Measurements from ENCODE around the gene ROBO1. TPM values are rescaled to one million over a fixed set of nuclear protein-coding genes. Genes with fewer than 3 reads are reported as not detected.

ROBO1 gene
- total RNA-seq, 1 experiment from 2014 or later: 67.6 TPM

DNA sequence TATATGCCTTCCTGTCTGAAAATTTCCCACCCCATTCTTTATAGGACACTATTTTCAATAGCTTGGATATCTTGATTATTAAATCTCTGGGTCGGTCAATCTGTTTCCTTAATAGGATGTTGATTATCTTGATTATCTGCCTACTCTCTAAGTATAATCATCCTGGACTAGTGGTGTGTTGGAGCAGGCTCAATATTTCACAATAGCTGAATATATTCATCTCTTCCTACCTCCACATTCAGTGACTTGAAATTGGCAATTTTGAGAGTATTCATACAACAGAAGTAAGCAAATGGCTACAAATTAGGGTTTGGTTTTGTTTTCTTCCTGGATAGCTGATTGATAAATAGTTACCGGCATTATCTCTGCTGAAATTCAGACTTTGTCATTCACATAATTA lies 1162.6 kb downstream of the ROBO1 start:
- TF ChIP-seq, protein P1, sequence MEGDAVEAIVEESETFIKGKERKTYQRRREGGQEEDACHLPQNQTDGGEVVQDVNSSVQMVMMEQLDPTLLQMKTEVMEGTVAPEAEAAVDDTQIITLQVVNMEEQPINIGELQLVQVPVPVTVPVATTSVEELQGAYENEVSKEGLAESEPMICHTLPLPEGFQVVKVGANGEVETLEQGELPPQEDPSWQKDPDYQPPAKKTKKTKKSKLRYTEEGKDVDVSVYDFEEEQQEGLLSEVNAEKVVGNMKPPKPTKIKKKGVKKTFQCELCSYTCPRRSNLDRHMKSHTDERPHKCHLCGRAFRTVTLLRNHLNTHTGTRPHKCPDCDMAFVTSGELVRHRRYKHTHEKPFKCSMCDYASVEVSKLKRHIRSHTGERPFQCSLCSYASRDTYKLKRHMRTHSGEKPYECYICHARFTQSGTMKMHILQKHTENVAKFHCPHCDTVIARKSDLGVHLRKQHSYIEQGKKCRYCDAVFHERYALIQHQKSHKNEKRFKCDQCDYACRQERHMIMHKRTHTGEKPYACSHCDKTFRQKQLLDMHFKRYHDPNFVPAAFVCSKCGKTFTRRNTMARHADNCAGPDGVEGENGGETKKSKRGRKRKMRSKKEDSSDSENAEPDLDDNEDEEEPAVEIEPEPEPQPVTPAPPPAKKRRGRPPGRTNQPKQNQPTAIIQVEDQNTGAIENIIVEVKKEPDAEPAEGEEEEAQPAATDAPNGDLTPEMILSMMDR (conservative IDR thresholded peaks at IDR 0.05; ENCODE audit: low read depth, low read length): no peak
- POLR2A ChIA-PET (ENCODE audit: low non-redundant PET): no interaction called here

DNA sequence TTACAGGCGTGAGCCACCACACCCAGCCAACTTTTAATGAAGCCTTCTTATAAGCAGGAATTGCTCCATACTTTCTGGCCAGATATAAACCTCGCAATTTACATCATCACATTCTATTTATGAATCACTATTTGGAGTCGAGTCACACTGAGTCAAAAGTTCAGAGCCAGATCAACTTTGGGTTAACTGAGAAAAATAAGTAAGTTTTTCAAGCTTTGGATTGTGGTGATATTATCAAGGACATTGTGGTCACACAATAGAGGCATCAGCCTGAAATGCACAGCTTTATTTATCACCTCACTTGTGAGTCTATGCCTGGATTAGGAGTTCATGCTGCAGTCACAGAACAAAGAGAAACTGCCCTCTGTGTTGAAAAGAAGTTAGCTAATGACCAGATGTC lies 1163.5 kb downstream of the ROBO1 start:
- no peak for TF ChIP-seq EZH2 (IDR thresholded peaks at IDR 0.05; ENCODE audit: borderline replicate concordance, low read depth, low read length, poor library complexity, severe bottlenecking)
- TF ChIP-seq, protein P1 (conservative IDR thresholded peaks at IDR 0.05; ENCODE audit: low read depth, low read length): no peak
- BruUV-seq (replicated peaks): no TSS peak
- intact Hi-C loops (cut with micrococcal nuclease; ENCODE audit: unreplicated experiment): no loop called here

More for the DNA sequence above, 1162.6 kb downstream of the ROBO1 start:
- Histone ChIP-seq H3K27ac (ENCODE audit: low read depth, low read length, poor library complexity, severe bottlenecking) (no peak overlapping the region), H3K27me3 (replicated peaks; ENCODE audit: insufficient read depth, low read depth, low read length, poor library complexity) (no peaks in the 10 kb centered on the region), H3K36me3 (ENCODE audit: insufficient read depth, low read length, poor library complexity, severe bottlenecking) (peaks cover 7% of the 10 kb centered on the region), H3K9me3 (ENCODE audit: low read depth, low read length, poor library complexity, severe bottlenecking) (no peaks in the 10 kb centered on the region), H3K4me3 (ENCODE audit: low read depth, low read length, poor library complexity, severe bottlenecking) (no peak overlapping the region), H3K4me1 (ENCODE audit: insufficient read depth, low read length, poor library complexity, severe bottlenecking) (no peaks in the 10 kb centered on the region)
- no peak for DNase-seq (ENCODE audit: low spot score)
- CTCF ChIA-PET: no interaction called here
- intact Hi-C loops (cut with micrococcal nuclease; ENCODE audit: unreplicated experiment): no loop called here
- BruUV-seq (replicated peaks): no TSS peak

DNA sequence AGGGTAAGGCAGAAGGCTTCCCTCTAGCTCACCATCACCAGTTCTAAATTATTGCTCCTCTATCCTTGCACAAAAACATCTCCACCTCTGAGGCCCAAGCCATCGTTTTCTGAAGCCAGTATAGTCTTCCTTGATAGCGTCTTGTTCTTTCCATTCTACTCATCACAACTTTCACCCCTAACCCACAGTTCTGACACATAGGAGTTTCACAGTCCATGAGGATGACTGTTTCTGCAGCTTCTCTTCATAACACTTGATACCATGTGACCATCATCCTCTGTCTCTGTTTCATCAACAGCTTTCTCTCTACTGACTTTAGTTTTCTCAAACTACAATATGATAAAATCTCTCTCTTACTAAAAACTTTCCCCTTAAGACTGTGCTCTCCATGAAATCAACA lies 1166.5 kb downstream of the ROBO1 start:
- no peak overlapping the region for H3K4me3 ChIP-seq (ENCODE audit: low read depth, low read length, poor library complexity, severe bottlenecking)
- no peaks in the 10 kb centered on the region for H3K4me1 ChIP-seq (ENCODE audit: insufficient read depth, low read length, poor library complexity, severe bottlenecking)
- no TSS peak for BruUV-seq (replicated peaks)
- CTCF ChIA-PET: no interaction called here
- H3K27me3 ChIP-seq (replicated peaks; ENCODE audit: insufficient read depth, low read depth, low read length, poor library complexity): no peaks in the 10 kb centered on the region
- no peaks in the 10 kb centered on the region for H3K9me3 ChIP-seq (ENCODE audit: low read depth, low read length, poor library complexity, severe bottlenecking)
- H3K27ac ChIP-seq (ENCODE audit: low read depth, low read length, poor library complexity, severe bottlenecking): no peak overlapping the region
- POLR2A ChIA-PET (ENCODE audit: low non-redundant PET): no interaction called here
- no peak for DNase-seq (ENCODE audit: low spot score)
- intact Hi-C loops (cut with micrococcal nuclease; ENCODE audit: unreplicated experiment): no loop called here
- H3K36me3 ChIP-seq (ENCODE audit: insufficient read depth, low read length, poor library complexity, severe bottlenecking): peaks cover 1% of the 10 kb centered on the region
- no peak for TF ChIP-seq EZH2 (IDR thresholded peaks at IDR 0.05; ENCODE audit: borderline replicate concordance, low read depth, low read length, poor library complexity, severe bottlenecking)
- TF ChIP-seq, protein P1 (conservative IDR thresholded peaks at IDR 0.05; ENCODE audit: low read depth, low read length): no peak

More for the DNA sequence above, 1163.5 kb downstream of the ROBO1 start:
- Histone ChIP-seq H3K27me3 (replicated peaks; ENCODE audit: insufficient read depth, low read depth, low read length, poor library complexity) (no peaks in the 10 kb centered on the region), H3K27ac (ENCODE audit: low read depth, low read length, poor library complexity, severe bottlenecking) (no peak overlapping the region), H3K9me3 (ENCODE audit: low read depth, low read length, poor library complexity, severe bottlenecking) (no peaks in the 10 kb centered on the region), H3K4me3 (ENCODE audit: low read depth, low read length, poor library complexity, severe bottlenecking) (no peak overlapping the region), H3K36me3 (ENCODE audit: insufficient read depth, low read length, poor library complexity, severe bottlenecking) (peaks cover 7% of the 10 kb centered on the region), H3K4me1 (ENCODE audit: insufficient read depth, low read length, poor library complexity, severe bottlenecking) (no peaks in the 10 kb centered on the region)
- ChIA-PET CTCF (no interaction called here), POLR2A (ENCODE audit: low non-redundant PET) (no interaction called here)
- no peak for DNase-seq (ENCODE audit: low spot score)

Data from A673 (cell line).